ENCODE measurements around the gene CLTB. TPM values are rescaled to one million over a fixed set of nuclear protein-coding genes. Genes with fewer than 3 reads are reported as not detected.
A peak's percentile ranks its signal among the peaks of the same experiment; 100 is the strongest.

CLTB gene
- total and polyA plus RNA-seq, 4 donors: 14.2 to 49.4 (median 38.6) TPM

GRCh38 chr5:176416965-176417364 is 626 bp upstream of the CLTB start:
- H3K27ac ChIP-seq (ENCODE audit: low read depth in 1 of 2, low read length in 2 of 2): peak overlapping the region; percentile 42 to 84
- TF ChIP-seq NR2F2 (IDR thresholded peaks at IDR 0.05) (no peak), HNF4G (IDR thresholded peaks at IDR 0.05) (no peak), SP1 (IDR thresholded peaks at IDR 0.05) (no peak), JUND (IDR thresholded peaks at IDR 0.05) (no peak), REST (IDR thresholded peaks at IDR 0.05) (no peak), RXRA (IDR thresholded peaks at IDR 0.05) (no peak), EGR1 (IDR thresholded peaks at IDR 0.05; ENCODE audit: low read depth in 2 of 2) (no peak), TAF1 (conservative IDR thresholded peaks at IDR 0.05) (no peak)
- TF ChIP-seq, protein P1, sequence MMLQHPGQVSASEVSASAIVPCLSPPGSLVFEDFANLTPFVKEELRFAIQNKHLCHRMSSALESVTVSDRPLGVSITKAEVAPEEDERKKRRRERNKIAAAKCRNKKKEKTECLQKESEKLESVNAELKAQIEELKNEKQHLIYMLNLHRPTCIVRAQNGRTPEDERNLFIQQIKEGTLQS (IDR thresholded peaks at IDR 0.05): no peak
- TF ChIP-seq, protein P2, sequence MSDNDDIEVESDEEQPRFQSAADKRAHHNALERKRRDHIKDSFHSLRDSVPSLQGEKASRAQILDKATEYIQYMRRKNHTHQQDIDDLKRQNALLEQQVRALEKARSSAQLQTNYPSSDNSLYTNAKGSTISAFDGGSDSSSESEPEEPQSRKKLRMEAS (IDR thresholded peaks at IDR 0.05): no peak
- H3K9ac ChIP-seq (ENCODE audit: low read depth in 1 of 2, low read length in 2 of 2): peak overlapping the region; percentile 27 to 58

GRCh38 chr5:176415240-176415951 is 943 bp downstream of the CLTB start:
- 59% methylated on average over 13 of the region's 13 CpGs for WGBS
- Histone ChIP-seq H3K27ac (ENCODE audit: low read depth in 1 of 2, low read length in 2 of 2) (peak overlapping the region; percentile 82 to 84), H3K36me3 (ENCODE audit: control insufficient read depth in 4 of 4, insufficient read depth in 3 of 4, low read depth in 1 of 4, low read length in 3 of 4) (peaks cover 0 to 3% (median 0%) of the 10 kb centered on the region in 4 donors), H3K4me1 (ENCODE audit: control insufficient read depth in 4 of 4, insufficient read depth in 4 of 4, low read length in 3 of 4) (peaks cover 4 to 19% (median 11%) of the 10 kb centered on the region in 4 donors), H3K4me3 (ENCODE audit: low read depth in 1 of 3, low read length in 3 of 3) (peak overlapping the region; percentile 76 to 97 (median 91)), H3K27me3 (ENCODE audit: control insufficient read depth in 4 of 4, insufficient read depth in 4 of 4, low read length in 3 of 4) (no peaks in the 10 kb centered on the region), H3K9ac (ENCODE audit: low read depth in 1 of 2, low read length in 2 of 2) (peak overlapping the region; percentile 0 to 75), H3K9me3 (ENCODE audit: control insufficient read depth in 4 of 4, low read length in 3 of 4) (no peaks in the 10 kb centered on the region)
- no peak for DNase-seq (ENCODE audit: low spot score)
- TF ChIP-seq HNF4G (IDR thresholded peaks at IDR 0.05) (no peak), EGR1 (IDR thresholded peaks at IDR 0.05; ENCODE audit: low read depth in 2 of 2) (no peak)

More at GRCh38 chr5:176416965-176417364, 626 bp upstream of the CLTB start:
- H3K4me3 ChIP-seq (ENCODE audit: low read depth in 1 of 3, low read length in 3 of 3): no peak overlapping the region
- peaks cover 0 to 1% (median 0%) of the 10 kb centered on the region in 4 donors for H3K36me3 ChIP-seq (ENCODE audit: control insufficient read depth in 4 of 4, insufficient read depth in 3 of 4, low read depth in 1 of 4, low read length in 3 of 4)
- no peaks in the 10 kb centered on the region for H3K9me3 ChIP-seq (ENCODE audit: control insufficient read depth in 4 of 4, low read length in 3 of 4)
- H3K27me3 ChIP-seq (ENCODE audit: control insufficient read depth in 4 of 4, insufficient read depth in 4 of 4, low read length in 3 of 4): no peaks in the 10 kb centered on the region
- WGBS: 89% methylated on average over 11 of the region's 11 CpGs
- H3K4me1 ChIP-seq (ENCODE audit: control insufficient read depth in 4 of 4, insufficient read depth in 4 of 4, low read length in 3 of 4): peaks cover 4 to 19% (median 11%) of the 10 kb centered on the region in 4 donors
- no peak for DNase-seq (ENCODE audit: low spot score)

- no peak for DNase-seq (ENCODE audit: low spot score)
- Histone ChIP-seq H3K9me3 (ENCODE audit: control insufficient read depth in 4 of 4, low read length in 3 of 4) (no peaks in the 10 kb centered on the region), H3K27me3 (ENCODE audit: control insufficient read depth in 4 of 4, insufficient read depth in 4 of 4, low read length in 3 of 4) (no peaks in the 10 kb centered on the region), H3K9ac (ENCODE audit: low read depth in 1 of 2, low read length in 2 of 2) (peak overlapping the region in 1 of 2 donors; percentile 75), H3K4me1 (ENCODE audit: control insufficient read depth in 4 of 4, insufficient read depth in 4 of 4, low read length in 3 of 4) (peaks cover 4 to 19% (median 11%) of the 10 kb centered on the region in 4 donors), H3K36me3 (ENCODE audit: control insufficient read depth in 4 of 4, insufficient read depth in 3 of 4, low read depth in 1 of 4, low read length in 3 of 4) (peaks cover 0 to 5% (median 2%) of the 10 kb centered on the region in 4 donors), H3K4me3 (ENCODE audit: low read depth in 1 of 3, low read length in 3 of 3) (no peak overlapping the region), H3K27ac (ENCODE audit: low read depth in 1 of 2, low read length in 2 of 2) (no peak overlapping the region)
- WGBS: 69% methylated on average over 3 of the region's 3 CpGs
- TF ChIP-seq FOXA2 (IDR thresholded peaks at IDR 0.05) (no peak), EGR1 (IDR thresholded peaks at IDR 0.05; ENCODE audit: low read depth in 2 of 2) (no peak), RAD21 (IDR thresholded peaks at IDR 0.05) (no peak), JUND (IDR thresholded peaks at IDR 0.05) (no peak), NR2F2 (IDR thresholded peaks at IDR 0.05) (no peak), HNF4A (conservative IDR thresholded peaks at IDR 0.05) (no peak), YY1 (IDR thresholded peaks at IDR 0.05) (no peak), GABPA (IDR thresholded peaks at IDR 0.05 in 1 of 2, conservative IDR thresholded peaks at IDR 0.05 in 1 of 2) (no peak)
Observed at GRCh38 chr5:176414704-176415103, 1.6 kb downstream of the CLTB start.

Measured in liver (tissue), 9 donors.